ENCODE data around the gene SORBS1.

- TF ChIP-seq CTCF (IDR thresholded peaks at IDR 0.05) (no peak), POLR2A (IDR thresholded peaks at IDR 0.05) (no peak)
Observed at GRCh38 chr10:95516774-95517373, 44.3 kb downstream of the SORBS1 start.

Data from testis (tissue), 2 donors.